ENCODE results near the gene GPX3. TPM values are rescaled to one million over a fixed set of nuclear protein-coding genes. Genes with fewer than 3 reads are reported as not detected.

Gene GPX3
- total and polyA plus RNA-seq, 10 of the 15 experiments (the other 5 are each of a cell fraction or from before 2014, with no cell fraction given) = 0.04 to 1.0 (median 0.15) TPM; not detected in 3

GRCh38 chr5:151017897-151018296 lies 2.5 kb upstream of the GPX3 start:
- no peaks in the 10 kb centered on the region for H3K9me3 ChIP-seq (replicated peaks; ENCODE audit: control insufficient read depth, insufficient read depth, low read length)
- no peak for FAIRE-seq
- CTCF ChIA-PET = interaction anchor here (0.9 kb wide), 1 partner anchor 298 kb away, joined by 4 read pairs; no protein-coding TSS in a partner anchor
- H2AFZ ChIP-seq (ENCODE audit: control insufficient read depth, low read depth, low read length) = no peak overlapping the region
- H3K9ac ChIP-seq (ENCODE audit: control insufficient read depth, insufficient read depth, low read length) = no peak overlapping the region
- H3K79me2 ChIP-seq (ENCODE audit: control insufficient read depth, insufficient read depth, low read length) = no peaks in the 10 kb centered on the region
- no peaks in the 10 kb centered on the region for H3K4me1 ChIP-seq (ENCODE audit: control insufficient read depth, insufficient read depth, low read length)
- no peak overlapping the region for H3K27ac ChIP-seq (ENCODE audit: control insufficient read depth, insufficient read depth)
- H3K4me3 ChIP-seq = no peak overlapping the region
- SMC1A ChIA-PET (ENCODE audit: uncharacterized antibody, unreplicated experiment) = interaction anchor here (1.7 kb wide), 1 partner anchor 147 kb away, joined by 4 read pairs; no protein-coding TSS in a partner anchor
- ATAC-seq = no peak
- H3K36me3 ChIP-seq (ENCODE audit: control insufficient read depth in 2 of 2, insufficient read depth in 2 of 2, low read length in 1 of 2) = no peaks in the 10 kb centered on the region
- POLR2A ChIA-PET = no interaction called here
- no peak for DNase-seq (ENCODE audit: low read depth, low spot score)
- WGBS (ENCODE audit: insufficient coverage, insufficient replicate concordance, low lambda C conversion rate, missing lambda C conversion rate) = 83% methylated on average over 2 of the region's 2 CpGs
- no peaks in the 10 kb centered on the region for H4K20me1 ChIP-seq (ENCODE audit: control insufficient read depth, insufficient read depth)
- no peaks in the 10 kb centered on the region for H3K27me3 ChIP-seq (replicated peaks in 1 of 2; ENCODE audit: control insufficient read depth in 2 of 2, insufficient read depth in 2 of 2, low read length in 1 of 2)
- intact Hi-C loops (cut with micrococcal nuclease; ENCODE audit: unreplicated experiment) = no loop called here
- TF ChIP-seq CREM (IDR thresholded peaks at IDR 0.05; ENCODE audit: low read depth) (no peak), HDGF (IDR thresholded peaks at IDR 0.05) (no peak), SREBF1 (IDR thresholded peaks at IDR 0.05; ENCODE audit: low read length) (no peak), SMAD5 (IDR thresholded peaks at IDR 0.05; ENCODE audit: low read depth) (no peak), SMARCA5 (IDR thresholded peaks at IDR 0.05) (no peak)
- in situ Hi-C loops (cut with MboI) = no loop called here
- BruUV-seq (replicated peaks) = no TSS peak
- RAD21 ChIA-PET (ENCODE audit: unreplicated experiment) = no interaction called here
- no peak overlapping the region for H3K4me2 ChIP-seq (ENCODE audit: control insufficient read depth, insufficient read depth)

GRCh38 chr5:151018846-151019245 lies 1.5 kb upstream of the GPX3 start:
- Histone ChIP-seq H3K9ac (ENCODE audit: control insufficient read depth, insufficient read depth, low read length) (no peak overlapping the region), H4K20me1 (ENCODE audit: control insufficient read depth, insufficient read depth) (no peaks in the 10 kb centered on the region), H3K27ac (ENCODE audit: control insufficient read depth, insufficient read depth) (no peak overlapping the region), H3K36me3 (ENCODE audit: control insufficient read depth in 2 of 2, insufficient read depth in 2 of 2, low read length in 1 of 2) (no peaks in the 10 kb centered on the region; a peak in 1 of 4 replicates), H3K4me2 (ENCODE audit: control insufficient read depth, insufficient read depth) (no peak overlapping the region), H3K9me3 (replicated peaks; ENCODE audit: control insufficient read depth, insufficient read depth, low read length) (no peaks in the 10 kb centered on the region), H3K27me3 (replicated peaks in 1 of 2; ENCODE audit: control insufficient read depth in 2 of 2, insufficient read depth in 2 of 2, low read length in 1 of 2) (no peaks in the 10 kb centered on the region), H2AFZ (ENCODE audit: control insufficient read depth, low read depth, low read length) (no peak overlapping the region), H3K79me2 (ENCODE audit: control insufficient read depth, insufficient read depth, low read length) (no peaks in the 10 kb centered on the region), H3K4me3 (no peak overlapping the region), H3K4me1 (ENCODE audit: control insufficient read depth, insufficient read depth, low read length) (no peaks in the 10 kb centered on the region)
- no TSS peak for BruUV-seq (replicated peaks)
- ChIA-PET SMC1A (ENCODE audit: uncharacterized antibody, unreplicated experiment) (no interaction called here), RAD21 (ENCODE audit: unreplicated experiment) (no interaction called here), CTCF (no interaction called here), POLR2A (interaction anchor here (0.7 kb wide), 1 partner anchor 46 kb away, joined by 3 read pairs; no protein-coding TSS in a partner anchor)
- FAIRE-seq = no peak
- DNase-seq (ENCODE audit: low read depth, low spot score) = no peak
- no peak for ATAC-seq
- intact Hi-C loops (cut with micrococcal nuclease; ENCODE audit: unreplicated experiment) = no loop called here
- TF ChIP-seq HCFC1 (IDR thresholded peaks at IDR 0.05; ENCODE audit: low read length) = no peak
- TF ChIP-seq MTA2 (IDR thresholded peaks at IDR 0.05; ENCODE audit: low read depth) = no peak
- TF ChIP-seq NR2C2 (IDR thresholded peaks at IDR 0.05; ENCODE audit: borderline replicate concordance, control insufficient read depth, insufficient read length, low read depth) = no peak
- no peak for TF ChIP-seq RFX5 (IDR thresholded peaks at IDR 0.05; ENCODE audit: low read depth, low read length)
- TF ChIP-seq EP300 (IDR thresholded peaks at IDR 0.05; ENCODE audit: borderline replicate concordance in 1 of 2, control insufficient read depth in 1 of 2, low read depth in 2 of 2, low read length in 2 of 2) = no peak
- no peak for TF ChIP-seq CHD4 (IDR thresholded peaks at IDR 0.05)
- no peak for TF ChIP-seq ZSCAN29 (IDR thresholded peaks at IDR 0.05)
- TF ChIP-seq, protein P1, sequence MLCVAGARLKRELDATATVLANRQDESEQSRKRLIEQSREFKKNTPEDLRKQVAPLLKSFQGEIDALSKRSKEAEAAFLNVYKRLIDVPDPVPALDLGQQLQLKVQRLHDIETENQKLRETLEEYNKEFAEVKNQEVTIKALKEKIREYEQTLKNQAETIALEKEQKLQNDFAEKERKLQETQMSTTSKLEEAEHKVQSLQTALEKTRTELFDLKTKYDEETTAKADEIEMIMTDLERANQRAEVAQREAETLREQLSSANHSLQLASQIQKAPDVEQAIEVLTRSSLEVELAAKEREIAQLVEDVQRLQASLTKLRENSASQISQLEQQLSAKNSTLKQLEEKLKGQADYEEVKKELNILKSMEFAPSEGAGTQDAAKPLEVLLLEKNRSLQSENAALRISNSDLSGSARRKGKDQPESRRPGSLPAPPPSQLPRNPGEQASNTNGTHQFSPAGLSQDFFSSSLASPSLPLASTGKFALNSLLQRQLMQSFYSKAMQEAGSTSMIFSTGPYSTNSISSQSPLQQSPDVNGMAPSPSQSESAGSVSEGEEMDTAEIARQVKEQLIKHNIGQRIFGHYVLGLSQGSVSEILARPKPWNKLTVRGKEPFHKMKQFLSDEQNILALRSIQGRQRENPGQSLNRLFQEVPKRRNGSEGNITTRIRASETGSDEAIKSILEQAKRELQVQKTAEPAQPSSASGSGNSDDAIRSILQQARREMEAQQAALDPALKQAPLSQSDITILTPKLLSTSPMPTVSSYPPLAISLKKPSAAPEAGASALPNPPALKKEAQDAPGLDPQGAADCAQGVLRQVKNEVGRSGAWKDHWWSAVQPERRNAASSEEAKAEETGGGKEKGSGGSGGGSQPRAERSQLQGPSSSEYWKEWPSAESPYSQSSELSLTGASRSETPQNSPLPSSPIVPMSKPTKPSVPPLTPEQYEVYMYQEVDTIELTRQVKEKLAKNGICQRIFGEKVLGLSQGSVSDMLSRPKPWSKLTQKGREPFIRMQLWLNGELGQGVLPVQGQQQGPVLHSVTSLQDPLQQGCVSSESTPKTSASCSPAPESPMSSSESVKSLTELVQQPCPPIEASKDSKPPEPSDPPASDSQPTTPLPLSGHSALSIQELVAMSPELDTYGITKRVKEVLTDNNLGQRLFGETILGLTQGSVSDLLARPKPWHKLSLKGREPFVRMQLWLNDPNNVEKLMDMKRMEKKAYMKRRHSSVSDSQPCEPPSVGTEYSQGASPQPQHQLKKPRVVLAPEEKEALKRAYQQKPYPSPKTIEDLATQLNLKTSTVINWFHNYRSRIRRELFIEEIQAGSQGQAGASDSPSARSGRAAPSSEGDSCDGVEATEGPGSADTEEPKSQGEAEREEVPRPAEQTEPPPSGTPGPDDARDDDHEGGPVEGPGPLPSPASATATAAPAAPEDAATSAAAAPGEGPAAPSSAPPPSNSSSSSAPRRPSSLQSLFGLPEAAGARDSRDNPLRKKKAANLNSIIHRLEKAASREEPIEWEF (IDR thresholded peaks at IDR 0.05; ENCODE audit: insufficient replicate concordance, low read depth, low read length) = no peak
- no peak for TF ChIP-seq YY1 (IDR thresholded peaks at IDR 0.05; ENCODE audit: low read depth, low read length)
- in situ Hi-C loops (cut with MboI) = no loop called here
- WGBS (ENCODE audit: insufficient coverage, insufficient replicate concordance, low lambda C conversion rate, missing lambda C conversion rate) = 3% methylated on average over 2 of the region's 2 CpGs
